GM11168 (cell line): ENCODE results near the gene PNMA8B.
"Not testable (repeated sequence)": the region's sequence is repeated elsewhere in the genome, so short reads cannot be mapped to it uniquely, and the experiment has no call there.

Experiments
- in situ Hi-C: fragments of 300-500 bp; cut with MboI; formaldehyde crosslinking; loops from one replicate; pipeline ENCODE4 v1.12.0; 2022; ENCODE audit warnings: low sequenced_read_pairs; ENCODE audit not compliant: unreplicated experiment

The PNMA8B gene

DNA sequence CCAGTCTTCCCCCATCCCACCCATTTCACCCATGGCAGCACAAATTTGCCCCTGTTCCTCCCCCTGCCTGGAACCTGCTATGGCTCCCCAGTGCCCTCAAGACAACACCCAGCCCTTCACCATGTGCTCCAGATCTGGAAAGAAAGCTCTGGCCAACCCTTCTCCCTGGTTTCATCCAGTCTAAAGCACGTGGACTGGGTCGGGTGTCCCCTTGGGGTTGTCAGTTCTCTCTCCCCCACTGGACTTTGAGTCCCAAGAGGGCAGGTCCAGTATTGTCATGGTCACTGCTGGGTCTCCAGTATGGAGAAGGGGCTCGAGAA, 19.6 kb upstream of the PNMA8B start:
- in situ Hi-C loops, result loop anchor here (25.0 kb wide), 1 partner anchor 428 kb away; no protein-coding TSS in a partner anchor

DNA sequence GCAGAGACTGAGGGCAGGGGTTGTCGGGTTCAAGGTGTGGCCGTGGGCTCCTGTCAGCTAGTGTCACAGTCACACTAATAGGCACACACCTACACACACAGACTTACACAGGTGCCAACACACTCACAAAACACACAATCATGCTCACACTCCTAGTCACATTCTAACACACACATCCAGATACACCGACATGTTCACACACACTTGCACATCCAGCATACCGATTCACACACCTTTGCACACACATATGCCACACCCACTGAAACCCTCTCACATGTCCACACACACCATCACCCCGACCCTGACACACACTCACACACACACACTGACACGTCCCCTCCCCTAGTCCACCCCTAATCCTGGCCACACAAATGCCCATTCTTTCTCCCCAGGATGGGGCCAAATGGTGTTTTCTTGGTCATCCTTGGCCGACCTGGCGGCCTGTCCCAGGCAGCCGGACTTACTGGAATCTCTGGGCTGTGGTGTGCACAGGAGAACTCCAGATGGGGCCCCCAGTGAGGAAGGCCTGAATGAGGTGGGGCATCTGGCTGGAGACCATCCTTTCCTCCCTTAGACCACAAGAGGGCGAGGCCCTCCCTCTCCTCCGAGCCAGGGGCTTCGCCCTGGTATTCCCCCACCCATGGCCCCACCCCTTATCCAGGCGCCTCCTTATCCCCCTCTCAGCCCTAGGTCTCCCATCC, 19.1 kb upstream of the PNMA8B start:
- in situ Hi-C loops, result loop anchor here (25.0 kb wide), 1 partner anchor 427 kb away; no protein-coding TSS in a partner anchor

DNA sequence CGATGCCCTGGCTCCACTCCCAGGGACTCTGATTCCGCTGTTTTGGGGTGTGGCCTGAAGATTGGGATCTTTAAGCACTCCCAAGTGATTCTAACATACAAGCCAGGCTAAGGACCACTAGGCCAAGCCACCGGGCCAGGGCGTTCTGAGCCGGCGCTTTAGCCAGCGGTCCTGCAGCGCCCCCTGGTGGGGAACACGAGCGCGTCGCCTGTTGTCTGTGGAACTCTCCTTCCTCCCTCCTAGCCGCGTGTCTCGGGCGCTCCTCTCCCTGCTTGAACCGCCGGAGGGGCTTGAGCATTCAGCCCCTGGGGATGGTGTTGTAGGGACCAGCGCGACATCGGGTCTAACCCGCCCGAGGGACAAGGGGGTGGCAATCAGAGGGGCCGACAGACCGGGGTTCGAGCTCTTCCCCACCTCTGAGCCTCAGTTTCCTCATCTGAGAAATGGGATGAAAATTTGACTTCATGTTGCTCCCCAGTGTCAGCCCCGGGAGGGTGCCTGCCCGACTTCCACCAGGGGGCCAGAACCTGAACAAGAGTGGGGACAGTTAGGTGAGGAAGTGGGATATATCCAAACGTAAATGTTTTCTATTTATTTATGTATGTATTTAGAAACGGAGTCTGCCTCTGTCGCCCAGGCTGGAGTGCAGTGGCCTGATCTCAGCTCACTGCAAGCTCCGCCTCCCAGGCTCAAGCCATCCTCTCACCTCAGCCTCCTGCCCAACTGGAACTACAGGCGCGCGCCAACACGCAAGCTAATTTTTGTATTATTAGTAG, 18.0 kb upstream of the PNMA8B start:
- in situ Hi-C loops, result loop anchor here (25.0 kb wide), 1 partner anchor 426 kb away; no protein-coding TSS in a partner anchor

DNA sequence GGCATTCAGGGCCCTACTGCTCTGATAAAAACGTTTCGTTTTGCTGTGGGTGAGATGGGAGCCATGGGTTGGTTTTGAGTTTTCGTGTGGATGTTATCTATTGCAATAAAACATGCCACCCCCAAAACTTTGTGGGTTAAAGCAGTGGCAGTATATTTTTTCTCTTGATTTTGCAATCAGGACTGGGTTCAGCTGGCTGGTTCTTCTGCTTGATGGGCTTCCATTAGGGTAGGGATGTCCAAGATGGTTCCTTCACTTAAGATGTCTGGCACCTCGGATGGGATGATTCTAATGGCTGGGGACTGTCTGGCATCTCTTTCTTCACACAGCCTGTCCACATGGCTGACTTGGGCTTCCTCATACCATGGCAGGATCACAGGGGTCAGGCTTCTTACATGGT, 15.6 kb upstream of the PNMA8B start:
- in situ Hi-C loops, result loop anchor here (25.0 kb wide), 1 partner anchor 424 kb away; no protein-coding TSS in a partner anchor

DNA sequence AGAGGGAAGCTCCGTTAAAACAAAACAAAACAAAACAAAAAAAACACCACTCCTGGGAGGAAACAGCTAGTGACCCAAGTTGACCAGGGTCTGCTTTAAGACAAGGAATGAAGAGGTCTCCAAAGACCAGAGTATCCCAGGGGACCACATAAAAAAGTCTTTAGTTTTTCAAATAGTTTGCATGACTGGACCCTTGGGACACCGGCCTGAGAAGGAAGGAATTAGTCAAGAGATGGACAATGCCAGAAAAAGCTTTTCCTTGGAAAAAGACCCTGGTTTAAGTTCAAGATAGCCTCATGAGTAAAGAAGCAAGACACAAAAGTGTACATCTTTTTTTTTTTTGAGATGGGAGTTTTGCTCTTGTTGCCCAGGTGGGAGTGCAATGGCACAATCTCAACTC, 12.5 kb upstream of the PNMA8B start:
- in situ Hi-C loops, result loop anchor here (25.0 kb wide), 1 partner anchor 421 kb away; no protein-coding TSS in a partner anchor

DNA sequence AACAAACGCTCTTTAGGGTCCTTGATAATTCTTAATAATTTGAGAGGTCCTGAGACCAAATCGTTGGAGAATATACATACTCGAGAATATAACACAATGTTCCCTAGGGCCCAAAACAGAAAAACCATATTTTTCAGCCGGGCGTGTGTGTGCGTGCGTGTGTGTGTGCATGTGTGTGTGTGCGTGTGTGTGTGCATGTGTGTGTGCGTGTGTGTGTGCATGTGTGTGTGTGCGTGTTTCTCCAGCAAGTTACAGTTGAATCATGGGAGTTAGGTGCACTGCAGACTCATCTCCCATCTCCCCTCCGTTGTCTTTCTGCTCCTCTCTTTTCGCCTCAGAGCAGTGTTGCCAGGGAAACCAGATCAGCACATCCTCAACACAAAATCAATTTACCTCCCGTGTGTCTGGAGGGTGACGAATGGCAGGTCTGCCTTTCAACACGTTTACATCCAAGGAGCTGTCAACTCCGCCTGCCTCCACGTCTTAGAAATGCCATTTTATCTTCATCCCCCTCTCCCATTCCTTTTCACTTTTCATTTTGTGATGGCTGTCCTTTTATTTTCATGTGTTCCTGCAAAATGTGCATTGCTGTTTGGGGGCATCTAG, 8.3 kb upstream of the PNMA8B start:
- in situ Hi-C loops, result loop anchor here (25.0 kb wide), 1 partner anchor 417 kb away; no protein-coding TSS in a partner anchor

DNA sequence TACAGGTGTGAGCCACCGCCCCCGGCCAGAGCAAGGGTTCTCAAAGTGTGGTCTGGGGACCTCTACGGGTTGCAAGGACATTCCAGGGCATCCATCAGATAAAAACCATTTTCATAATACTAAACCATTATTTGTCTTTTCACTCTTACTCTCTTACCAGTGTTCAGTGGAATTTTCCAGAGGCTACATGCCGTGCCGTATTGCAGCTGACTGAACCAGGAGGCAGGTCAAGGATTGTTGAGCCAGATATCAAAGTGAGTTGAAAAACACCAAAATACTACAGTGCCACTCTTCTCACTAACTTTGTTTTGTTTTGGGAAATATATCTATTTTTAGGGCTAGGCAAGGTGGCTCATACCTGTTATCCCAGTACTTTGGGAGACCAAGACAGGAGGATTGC, 7.2 kb upstream of the PNMA8B start:
- in situ Hi-C loops, result loop anchor here (25.0 kb wide), 1 partner anchor 416 kb away; no protein-coding TSS in a partner anchor

DNA sequence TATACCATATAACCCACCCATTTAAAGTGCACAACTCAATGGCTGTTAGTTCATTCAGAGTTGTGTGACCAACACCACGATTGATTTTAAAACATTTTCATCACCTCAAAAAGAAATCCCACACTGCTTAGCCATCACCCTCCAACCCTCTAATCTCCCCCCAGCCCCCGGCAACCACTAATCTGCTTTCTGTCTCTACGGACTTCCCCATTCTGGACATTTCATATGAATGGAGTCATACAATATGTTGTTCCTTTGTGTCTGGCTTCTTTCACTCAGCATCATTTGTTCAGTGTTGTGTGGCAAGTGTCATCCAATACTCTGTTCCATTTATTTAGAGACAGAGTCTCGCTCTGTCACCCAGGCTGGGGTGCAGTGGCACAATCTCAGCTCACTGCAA, 4.0 kb upstream of the PNMA8B start:
- in situ Hi-C loops, result loop anchor here (25.0 kb wide), 1 partner anchor 412 kb away; no protein-coding TSS in a partner anchor

DNA sequence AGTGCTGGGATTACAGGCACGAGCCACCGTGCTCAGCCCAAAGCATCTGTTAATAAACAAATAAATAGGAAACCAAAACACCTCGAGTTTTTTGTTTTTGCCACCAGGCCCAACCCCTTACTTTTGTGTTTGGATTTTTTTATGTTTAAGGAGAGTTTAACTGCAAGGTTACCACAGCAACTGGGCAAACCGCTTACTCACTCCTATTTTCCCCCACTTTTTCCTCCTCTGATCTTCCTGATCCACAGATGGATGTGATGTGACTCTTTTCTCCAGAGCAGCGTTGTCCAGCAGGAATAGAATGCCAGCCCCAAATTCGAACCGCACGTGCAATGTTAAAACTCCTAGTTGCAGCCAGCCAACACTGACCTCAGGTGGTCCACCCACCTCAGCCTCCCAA, 2.1 kb upstream of the PNMA8B start:
- in situ Hi-C loops, result no loop called here

DNA sequence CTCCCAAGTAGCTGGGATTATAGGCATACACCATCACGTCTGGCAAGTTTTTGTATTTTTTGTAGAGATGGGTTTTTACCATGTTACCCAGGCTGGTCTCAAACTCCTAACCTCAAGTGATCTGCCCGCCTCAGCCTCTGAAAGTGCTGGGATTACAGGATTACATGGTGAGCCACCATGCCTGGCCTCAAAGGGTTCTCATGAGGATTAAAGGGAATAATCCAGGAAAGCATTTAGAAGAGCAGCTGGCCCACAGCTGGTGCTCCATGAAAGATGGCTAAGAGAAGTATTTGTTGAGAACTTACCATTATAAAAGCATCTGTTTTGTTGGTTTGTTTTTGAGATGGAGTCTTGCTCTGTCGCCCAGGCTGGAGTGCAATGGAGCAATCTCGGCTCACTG, 1.2 kb upstream of the PNMA8B start:
- in situ Hi-C loops, result not testable (repeated sequence)

DNA sequence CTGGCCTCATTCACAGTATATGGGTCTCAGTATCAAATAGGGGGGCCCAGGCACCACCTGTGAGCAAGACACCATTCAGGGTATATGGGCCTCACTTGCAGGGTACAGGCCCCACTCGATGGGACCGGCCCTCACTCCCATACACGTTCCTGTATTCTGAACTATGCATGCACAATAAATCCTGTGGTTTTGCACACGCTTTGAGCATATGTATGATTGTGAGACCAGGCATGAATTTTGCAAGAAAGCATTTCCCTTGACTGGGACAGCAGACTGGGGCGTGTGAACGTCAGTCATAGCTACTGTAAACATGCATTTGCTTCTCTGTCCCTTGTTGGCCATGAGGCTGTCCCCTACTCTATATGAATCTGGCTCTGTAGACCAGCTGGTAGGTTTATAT, 637 bp upstream of the PNMA8B start:
- in situ Hi-C loops, result no loop called here

DNA sequence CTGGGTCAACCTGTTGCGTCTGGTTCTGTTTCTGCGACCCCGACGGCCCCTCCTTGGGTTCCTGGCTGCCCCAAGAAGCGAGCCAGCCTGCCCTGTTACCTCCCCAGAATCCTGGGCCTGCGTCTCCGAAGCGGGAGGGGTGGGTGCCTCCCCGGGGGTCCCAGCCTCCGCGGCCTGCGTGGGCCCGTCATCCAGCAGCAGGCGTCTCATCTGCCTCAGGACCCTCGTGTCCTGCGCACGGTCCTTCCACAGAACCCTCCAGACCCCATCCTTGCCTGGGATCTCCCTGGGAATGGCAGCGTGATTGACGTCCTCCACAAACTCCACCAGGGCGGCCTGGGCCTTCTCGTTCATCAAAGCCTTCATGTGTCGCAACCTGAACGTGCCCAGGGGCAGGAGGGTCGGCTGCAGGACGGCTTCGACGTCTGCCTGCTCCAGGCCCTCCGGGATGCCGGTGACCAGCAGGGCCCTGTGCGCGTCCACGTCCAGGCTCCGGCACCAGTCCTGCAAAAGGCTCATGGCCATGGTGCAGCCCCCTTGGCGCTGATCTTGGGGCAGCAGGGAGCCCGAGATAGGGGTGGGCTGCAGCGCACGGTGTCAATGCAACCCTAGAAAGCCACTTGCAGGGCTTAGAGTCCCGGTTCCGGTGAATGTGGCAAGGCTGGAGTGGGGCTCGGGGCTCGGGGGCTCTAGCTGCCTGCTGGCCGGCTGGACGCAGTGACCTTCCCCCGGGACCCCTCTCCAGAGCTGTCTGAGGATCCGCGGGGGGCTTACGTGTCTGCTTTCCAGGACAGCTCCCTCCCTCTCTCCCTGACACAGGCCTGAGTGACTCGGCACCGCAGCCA, 504 bp downstream of the PNMA8B start:
- in situ Hi-C loops, result no loop called here

DNA sequence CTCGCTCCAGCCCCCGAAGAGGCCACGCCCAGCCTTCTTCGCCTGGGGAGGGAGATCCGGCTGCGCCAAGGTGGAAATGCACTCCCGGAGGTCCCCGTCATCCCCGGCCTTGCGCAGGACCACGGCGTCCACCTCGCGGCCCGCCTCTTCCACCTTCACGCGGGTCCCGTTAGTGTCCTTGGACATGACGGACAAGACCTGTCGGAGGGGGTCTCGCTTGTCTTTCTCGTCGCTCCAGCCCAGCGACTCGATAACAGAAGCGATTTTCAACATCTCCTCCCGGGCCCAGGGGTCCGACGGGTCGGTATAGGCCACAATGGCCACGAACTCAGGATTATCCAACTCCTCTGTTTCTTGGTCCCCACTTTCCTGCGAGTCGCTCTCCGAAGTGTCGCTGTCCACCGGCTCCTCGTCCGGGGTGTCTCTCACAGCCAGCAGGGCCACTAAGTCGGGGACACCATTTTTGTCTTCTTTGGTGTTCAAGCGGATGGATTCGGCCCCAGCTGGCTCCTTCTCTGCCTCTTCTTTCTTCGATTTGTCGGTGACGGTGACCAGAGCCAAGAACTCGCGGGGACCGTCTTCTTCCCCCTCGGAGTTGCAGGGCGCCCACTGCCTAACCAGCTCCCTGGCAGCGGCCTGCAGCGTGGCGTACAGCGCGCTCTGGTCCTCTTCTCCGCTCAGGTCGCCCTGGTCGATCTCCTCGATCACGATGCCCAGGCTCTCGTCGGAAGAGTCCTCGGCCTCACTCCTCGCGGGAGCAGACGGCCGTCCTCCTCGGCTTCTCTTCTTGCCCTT, 1.3 kb downstream of the PNMA8B start:
- in situ Hi-C loops, result no loop called here

DNA sequence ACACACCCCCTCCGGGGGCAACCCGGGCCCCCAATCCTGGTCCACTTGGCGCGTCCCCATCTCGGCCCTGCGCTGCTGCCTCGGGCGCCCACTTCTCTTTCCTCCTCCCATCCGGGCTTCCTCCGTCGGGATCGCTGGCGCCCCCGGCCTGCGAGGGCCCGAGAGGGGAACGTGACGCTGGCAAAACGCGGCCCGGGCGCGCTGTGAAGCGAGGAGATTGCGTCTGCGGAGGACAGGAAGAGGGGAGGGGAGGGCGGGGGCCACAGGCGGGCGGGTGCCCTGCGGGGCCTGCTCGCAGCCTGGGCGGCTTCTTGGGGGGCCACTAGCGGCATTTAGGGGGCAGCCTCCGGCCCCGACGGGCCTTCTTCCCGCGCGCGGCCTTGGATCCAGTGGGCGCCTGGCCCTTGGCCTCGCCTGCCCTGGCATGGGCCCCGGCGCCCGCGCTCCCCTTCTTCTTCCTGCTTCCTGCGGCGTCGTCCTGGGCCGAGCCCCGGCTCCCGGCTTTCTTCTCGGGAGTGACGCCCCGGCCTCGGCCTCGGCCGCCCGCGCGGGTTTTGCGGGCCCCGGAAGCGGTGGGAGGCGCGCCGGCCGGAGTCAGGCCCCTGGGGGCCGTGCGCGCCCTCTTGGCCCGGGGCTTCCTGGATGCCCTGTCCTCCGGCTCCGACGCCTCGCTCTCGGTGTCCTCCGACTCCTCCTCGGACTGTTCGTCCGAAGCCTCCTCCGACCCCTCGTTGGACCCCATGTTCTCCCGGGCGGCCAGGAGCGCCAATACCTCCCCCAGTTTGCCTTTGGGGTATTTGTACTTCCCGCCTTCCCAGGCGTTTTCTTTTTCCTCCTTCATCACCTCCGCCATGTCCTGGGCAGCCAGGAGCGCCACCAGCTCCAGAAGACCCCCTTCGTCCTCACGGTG, 2.2 kb downstream of the PNMA8B start:
- in situ Hi-C loops, result no loop called here

DNA sequence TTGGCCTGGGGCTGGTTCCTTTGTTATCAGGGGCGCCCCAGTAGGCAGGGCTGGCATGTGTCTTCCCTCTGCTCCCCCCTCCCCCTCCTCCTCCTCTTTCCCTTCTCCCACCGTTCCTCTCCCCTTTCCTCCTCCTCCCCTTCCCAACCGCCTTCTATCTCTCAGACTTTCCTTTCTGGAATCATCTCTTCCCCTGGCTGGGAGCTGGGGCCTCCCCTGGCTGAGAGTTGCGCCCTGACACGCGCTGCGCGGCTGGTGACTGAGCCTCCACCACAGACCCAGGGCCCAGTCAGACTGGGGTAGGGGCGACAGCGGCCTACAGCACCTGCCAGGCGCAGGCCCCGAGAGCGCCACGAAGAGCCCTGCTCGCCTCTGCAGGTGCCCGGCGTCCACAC, 2.8 kb downstream of the PNMA8B start:
- in situ Hi-C loops, result no loop called here

DNA sequence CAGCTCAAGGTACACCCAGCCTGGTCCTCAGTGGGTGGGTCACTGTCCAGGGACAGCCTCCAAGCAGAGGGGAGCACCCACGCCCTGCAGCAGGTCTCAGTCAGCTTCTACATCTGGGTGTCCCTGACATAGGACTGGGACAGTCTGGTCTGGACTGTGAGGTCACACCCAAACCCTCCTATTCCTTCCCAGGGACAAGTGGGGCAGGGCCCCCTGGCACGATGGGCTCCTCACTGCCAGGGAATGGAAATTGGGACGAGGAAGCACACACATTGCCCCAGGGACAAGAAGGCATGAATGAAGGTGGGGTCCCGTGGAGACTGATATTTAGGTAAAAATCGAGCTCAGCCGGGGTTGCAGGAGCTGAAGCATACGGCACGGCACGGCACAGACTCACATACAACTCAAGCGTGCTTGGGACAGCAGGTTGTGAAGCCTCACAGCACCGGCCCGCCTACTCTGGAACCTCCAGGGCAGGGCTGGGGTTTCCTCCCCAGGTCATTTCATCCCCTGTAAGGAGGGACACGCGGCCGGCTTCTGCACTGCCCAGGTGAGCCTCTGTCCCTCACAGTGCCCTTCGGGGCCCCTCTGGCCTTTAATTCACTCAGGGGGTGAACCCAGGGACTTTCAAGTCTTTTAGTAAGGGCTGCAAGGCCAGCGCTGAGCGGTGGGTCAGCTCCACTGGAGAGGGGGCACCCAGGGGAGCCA, 3.5 kb downstream of the PNMA8B start:
- in situ Hi-C loops, result no loop called here

DNA sequence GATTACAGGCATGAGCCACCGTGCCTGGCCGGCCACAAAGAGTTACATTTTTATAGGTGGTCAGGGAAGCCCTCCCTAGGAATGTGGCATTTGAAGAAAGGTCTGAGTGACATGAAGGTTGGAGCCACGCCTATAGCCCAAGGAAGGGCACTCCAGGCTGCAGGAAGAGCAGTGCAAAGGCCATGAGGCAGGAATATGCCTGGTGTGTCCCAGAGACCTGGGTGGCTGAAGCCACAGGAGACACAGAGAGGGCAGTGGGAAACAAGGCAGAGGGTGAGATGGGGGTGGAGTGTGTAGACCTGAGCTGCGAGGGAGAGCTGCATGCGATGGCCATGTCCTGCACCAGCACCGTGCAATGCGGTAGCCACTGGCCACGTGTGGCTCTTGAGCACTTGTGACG, 4.9 kb downstream of the PNMA8B start:
- in situ Hi-C loops, result no loop called here
